ENCODE measurements around the gene LHB.

LHB gene

GRCh38 chr19:49014123-49014869, 2.6 kb downstream of the LHB start:
- DNase-seq (ENCODE audit: low read depth in 1 of 2, low spot score in 1 of 2), result no peak

DNA sequence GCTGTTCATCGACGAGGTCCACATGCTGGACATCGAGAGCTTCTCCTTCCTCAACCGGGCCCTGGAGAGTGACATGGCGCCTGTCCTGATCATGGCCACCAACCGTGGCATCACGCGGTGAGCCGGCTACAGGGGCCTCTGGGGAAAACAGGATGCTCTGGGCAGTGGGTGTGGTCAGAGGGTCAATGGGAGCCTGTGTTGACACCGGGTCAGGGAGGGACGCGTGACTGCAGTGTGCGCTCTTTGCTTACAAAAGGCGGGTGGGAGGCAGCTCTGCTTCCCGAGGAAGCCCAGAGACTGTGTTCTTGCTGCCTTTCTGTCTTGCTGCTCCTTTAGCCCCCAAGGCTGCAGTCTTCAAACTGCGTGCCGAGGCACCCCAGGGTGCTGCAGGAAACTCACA, 5.7 kb downstream of the LHB start:
- no peak for DNase-seq (ENCODE audit: low read depth in 1 of 2, low spot score in 1 of 2)

DNA sequence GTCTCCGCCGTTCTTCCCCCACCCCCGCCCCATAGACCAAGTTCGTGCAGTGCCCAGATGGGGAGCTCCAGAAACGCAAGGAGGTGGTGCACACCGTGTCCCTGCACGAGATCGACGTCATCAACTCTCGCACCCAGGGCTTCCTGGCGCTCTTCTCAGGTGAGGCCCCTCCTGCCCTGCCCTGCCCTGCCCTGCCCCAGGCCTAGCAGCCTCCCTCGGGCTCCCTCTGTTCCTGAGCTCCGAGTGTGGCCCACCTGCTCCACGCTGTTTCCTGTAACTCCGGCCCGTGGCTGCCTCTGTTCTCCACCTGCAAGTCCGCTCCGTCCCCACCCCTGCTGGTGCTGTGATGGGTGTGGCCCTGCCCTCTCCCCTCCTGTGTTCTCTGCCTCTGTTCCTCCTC, 6.4 kb downstream of the LHB start:
- no peak for DNase-seq (ENCODE audit: low read depth in 1 of 2, low spot score in 1 of 2)

DNA sequence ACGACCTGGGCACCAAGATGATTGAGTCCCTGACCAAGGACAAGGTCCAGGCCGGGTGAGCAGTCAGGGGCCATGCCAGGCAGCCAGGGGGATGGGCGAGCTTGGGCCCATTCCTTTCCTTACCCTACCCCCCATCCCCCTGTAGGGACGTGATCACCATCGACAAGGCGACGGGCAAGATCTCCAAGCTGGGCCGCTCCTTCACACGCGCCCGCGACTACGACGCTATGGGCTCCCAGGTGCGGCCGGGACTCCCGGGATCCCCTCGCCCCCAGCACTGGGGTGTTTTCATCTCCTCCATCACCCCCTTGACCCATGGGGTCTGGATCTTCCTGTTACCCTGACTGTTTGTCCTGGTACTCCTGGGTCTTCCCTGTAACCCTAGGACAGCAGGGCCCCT, 7.1 kb downstream of the LHB start:
- no peak for DNase-seq (ENCODE audit: low read depth in 1 of 2, low spot score in 1 of 2)

DNA sequence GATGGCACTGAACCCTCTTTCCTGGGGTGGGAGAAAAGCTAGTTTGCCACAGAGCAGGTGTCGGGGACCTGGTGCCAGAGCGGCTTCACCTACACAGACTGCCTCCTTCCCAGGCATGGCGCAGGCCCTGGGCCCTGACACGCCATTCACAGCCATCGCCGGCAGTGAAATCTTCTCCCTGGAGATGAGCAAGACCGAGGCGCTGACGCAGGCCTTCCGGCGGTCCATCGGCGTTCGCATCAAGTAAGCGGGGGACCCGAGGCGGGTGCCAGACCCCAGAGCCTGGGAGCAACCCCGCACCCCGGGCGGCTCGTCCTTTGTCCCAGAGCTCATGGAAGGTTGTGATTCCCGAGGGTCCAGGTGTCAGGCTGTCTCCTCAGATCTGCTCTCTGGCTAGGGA, 10.0 kb downstream of the LHB start:
- no peak for DNase-seq (ENCODE audit: low read depth in 1 of 2, low spot score in 1 of 2)

GRCh38 chr19:49004964-49005614, 11.8 kb downstream of the LHB start:
- DNase-seq (ENCODE audit: low read depth in 1 of 2, low spot score in 1 of 2), result no peak

DNA sequence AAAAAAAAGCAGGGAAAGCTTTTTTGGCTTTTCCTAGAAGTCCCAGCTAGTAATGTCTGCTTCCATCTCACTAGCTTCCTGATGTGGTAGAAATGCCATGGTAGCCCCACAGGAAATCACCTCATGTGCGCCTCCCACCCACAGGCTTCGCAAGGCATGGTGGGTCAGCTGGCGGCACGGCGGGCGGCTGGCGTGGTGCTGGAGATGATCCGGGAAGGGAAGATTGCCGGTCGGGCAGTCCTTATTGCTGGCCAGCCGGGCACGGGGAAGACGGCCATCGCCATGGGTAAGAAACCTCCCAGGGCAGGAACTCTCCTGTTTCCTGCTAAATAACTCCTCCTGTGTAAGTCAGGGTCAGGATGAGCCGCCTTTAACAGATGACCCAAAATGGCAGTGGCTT, 12.8 kb downstream of the LHB start:
- no peak for DNase-seq (ENCODE audit: low read depth in 1 of 2, low spot score in 1 of 2)

DNA sequence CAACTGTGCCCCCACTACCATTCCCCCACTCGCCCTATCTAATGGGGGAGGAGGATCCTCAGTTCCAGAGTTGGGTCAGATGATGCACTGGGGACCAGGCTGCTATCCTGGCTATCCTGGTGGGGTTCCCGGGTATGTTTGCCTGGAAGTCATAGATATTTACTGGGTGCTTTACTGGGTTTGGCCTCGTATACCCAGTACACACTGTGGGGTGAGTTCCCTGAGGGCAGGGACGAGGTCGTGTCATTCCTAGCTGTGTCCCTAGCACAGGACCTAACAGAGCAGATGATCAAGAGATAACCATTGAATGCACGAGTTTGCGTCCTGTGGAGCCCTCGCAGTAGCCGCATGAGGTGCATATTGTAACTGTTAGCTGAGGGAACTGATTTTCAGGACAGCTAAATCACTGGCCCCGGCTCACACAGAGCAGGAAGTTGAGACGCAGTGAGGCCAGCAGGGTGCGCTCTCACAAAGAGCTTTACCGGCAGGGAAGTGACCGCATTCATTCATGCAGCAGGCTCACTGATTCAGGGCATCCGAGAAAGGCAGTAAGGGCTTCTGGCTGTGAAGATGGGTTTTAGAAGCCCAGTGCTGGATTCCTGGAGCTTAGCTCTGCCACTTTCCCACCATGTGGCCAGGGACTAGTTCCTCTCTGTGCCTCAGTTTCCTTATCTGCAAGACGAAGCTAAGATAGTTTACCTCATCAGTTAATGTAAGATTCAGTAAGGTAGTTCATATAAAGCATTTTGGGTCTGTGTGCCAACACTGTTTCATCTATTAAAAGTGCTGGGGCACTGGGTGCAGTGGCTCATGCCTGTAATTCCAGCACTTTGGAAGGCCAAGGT, 17.2 kb downstream of the LHB start:
- peak; percentile 26 to 49 for DNase-seq (ENCODE audit: low read depth in 1 of 2, low spot score in 1 of 2)

- DNase-seq (ENCODE audit: low read depth in 1 of 2, low spot score in 1 of 2), result peak in 1 of 2 donors; percentile 23
Measured at GRCh38 chr19:48997972-48998371, 18.9 kb downstream of the LHB start.

DNA sequence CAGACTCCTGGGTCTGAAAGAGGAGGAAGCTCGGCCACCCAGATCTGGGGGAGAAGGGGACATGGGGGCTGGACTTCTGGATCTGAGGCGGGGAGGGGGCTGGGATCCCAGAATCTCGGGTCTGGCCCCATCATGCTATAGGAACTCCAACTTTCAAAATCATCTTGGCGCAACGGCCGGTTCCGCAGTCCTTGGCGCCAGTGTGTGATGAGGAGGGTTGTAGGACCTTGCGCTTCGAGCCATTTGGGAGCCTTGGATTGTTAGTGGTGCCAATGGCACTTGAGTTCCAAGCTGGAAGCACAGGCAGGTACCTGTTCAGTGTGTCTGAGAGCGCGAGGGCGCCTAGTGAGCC, 22.9 kb downstream of the LHB start:
- no peak for DNase-seq (ENCODE audit: low read depth in 1 of 2, low spot score in 1 of 2)

- DNase-seq (ENCODE audit: low read depth in 1 of 2, low spot score in 1 of 2), result peak; percentile 99
Measured at GRCh38 chr19:48993175-48994034, 23.5 kb downstream of the LHB start, which contains the start of the genes GYS1 and RUVBL2. Gene GYS1 (minus strand): TSS chr19:48993309. CDS start chr19:48993112, 197 bp downstream. Gene RUVBL2 (plus strand): TSS chr19:48993887. CDS start chr19:48993912, 25 bp downstream.

DNA sequence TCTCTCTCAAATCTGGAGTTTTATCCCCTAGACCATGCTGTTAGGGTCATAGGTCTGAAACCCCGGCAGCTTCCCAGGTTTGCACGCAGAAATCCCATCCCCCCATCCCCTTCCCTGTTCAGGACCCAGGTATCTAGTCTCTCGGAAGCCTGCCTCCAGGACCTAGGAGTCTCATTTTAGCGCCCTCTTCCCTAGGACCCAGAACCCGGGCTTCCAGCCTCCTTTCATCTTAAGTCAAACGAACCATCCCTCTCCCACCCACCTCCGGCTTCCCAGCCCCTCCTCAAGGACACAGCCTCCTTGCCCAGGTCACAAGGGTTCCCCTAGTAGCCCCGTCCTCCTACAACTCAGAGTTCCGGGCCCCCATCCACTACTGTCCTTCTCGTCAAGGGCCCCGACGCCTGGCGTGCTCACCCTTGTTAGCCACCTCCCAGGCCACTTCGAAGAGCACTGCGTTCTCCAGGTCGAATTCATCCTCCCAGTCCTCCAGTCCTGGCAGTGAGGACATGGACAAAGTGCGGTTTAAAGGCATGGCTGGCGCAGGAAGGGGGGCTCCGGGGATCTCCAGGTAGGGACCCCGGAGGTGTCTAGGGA, 24.2 kb downstream of the LHB start:
- no peak for DNase-seq (ENCODE audit: low read depth in 1 of 2, low spot score in 1 of 2)

- DNase-seq (ENCODE audit: low read depth in 1 of 2, low spot score in 1 of 2), result no peak
Measured at GRCh38 chr19:48991873-48992580, 24.9 kb downstream of the LHB start.

GRCh38 chr19:48991011-48991609, 25.8 kb downstream of the LHB start:
- DNase-seq (ENCODE audit: low read depth in 1 of 2, low spot score in 1 of 2), result no peak

DNA sequence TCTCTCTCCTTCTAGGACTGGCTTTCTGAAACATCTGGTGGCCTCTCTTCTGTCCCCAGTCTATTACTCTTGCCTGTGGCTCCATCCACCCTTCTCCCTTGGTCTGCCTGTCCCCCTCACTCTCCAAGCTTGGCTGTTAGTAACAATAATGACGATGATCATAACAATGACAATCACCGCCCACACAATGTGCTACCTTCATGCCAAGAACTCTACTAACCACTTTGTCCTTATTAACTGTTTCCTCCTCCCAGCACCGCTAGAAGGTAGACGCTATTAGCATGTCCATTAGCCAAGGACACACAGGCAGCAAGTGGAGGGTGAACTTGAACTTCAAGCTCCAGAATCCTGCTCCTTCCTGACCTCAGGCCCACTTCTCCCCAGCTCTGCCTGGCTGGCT, 26.5 kb downstream of the LHB start:
- DNase-seq (ENCODE audit: low read depth in 1 of 2, low spot score in 1 of 2), result no peak

- DNase-seq (ENCODE audit: low read depth in 1 of 2, low spot score in 1 of 2), result no peak
Measured at GRCh38 chr19:48989701-48990291, 27.1 kb downstream of the LHB start.

- no peak for DNase-seq (ENCODE audit: low read depth in 1 of 2, low spot score in 1 of 2)
Measured at GRCh38 chr19:48988860-48989259, 28.0 kb downstream of the LHB start.

GRCh38 chr19:48988286-48988685, 28.6 kb downstream of the LHB start:
- no peak for DNase-seq (ENCODE audit: low read depth in 1 of 2, low spot score in 1 of 2)

- DNase-seq (ENCODE audit: low read depth in 1 of 2, low spot score in 1 of 2), result no peak
Measured at GRCh38 chr19:48987323-48987722, 29.6 kb downstream of the LHB start.

All from stimulated activated CD4-positive, alpha-beta T cell treated with anti-CD3 and anti-CD28 coated beads, Interleukin-15, amount 100 ng/mL, for 1 hour (primary cell).